ENCODE measurements around the gene MN1. TPM values are rescaled to one million over a fixed set of nuclear protein-coding genes. Genes with fewer than 3 reads are reported as not detected.

Gene MN1
- total RNA-seq: 1 to 10 TPM in 2 of 3 donors, under 1 TPM in 1; 0.49 to 7.6 (median 1.8) TPM
- long read RNA-seq, donor 1, full-length matches to known transcripts: 2 of 8 reads
- long read RNA-seq, donor 1, partial matches to known transcripts: 5 of 8 reads
- long read RNA-seq, donor 1, other reads (novel, unspliced or antisense): 1 of 8 reads
- long read RNA-seq, donor 2, partial matches to known transcripts: 0 of 1 reads
- long read RNA-seq, donor 2, other reads (novel, unspliced or antisense): 1 of 1 reads

- intact Hi-C loops (cut with DNase I, micrococcal nuclease): loop anchor here (5.0 to 10.0 kb wide), 2 partner anchors 404 to 1047 kb away; no protein-coding TSS in a partner anchor
- Histone ChIP-seq H3K9me3 (no peaks in the 10 kb centered on the region), H3K36me3 (ENCODE audit: low read depth) (no peaks in the 10 kb centered on the region), H3K4me3 (peak within 1 kb of the TSS; percentile 13), H3K4me1 (ENCODE audit: low read depth) (peaks cover 10% of the 10 kb centered on the region)
- DNase-seq: peak in 2 of 3 donors; percentile 53 to 57
- ATAC-seq: peak; percentile 50
- TF ChIP-seq CTCF (IDR thresholded peaks at IDR 0.05): no peak
These were observed at the start of gene MN1 for GRCh38 chr22:27801616-27802345. TSS of gene MN1 (minus strand) at chr22:27801756. CDS start at chr22:27800543, 1,213 bp downstream.

GRCh38 chr22:27850000-27850521 lies 48.5 kb upstream of the MN1 start:
- DNase-seq: no peak
- H3K9me3 ChIP-seq: no peaks in the 10 kb centered on the region
- intact Hi-C loops (cut with DNase I, micrococcal nuclease): no loop called here
- H3K4me3 ChIP-seq: no peak overlapping the region
- H3K36me3 ChIP-seq (ENCODE audit: low read depth): no peaks in the 10 kb centered on the region
- ATAC-seq: no peak
- no peak for TF ChIP-seq CTCF (IDR thresholded peaks at IDR 0.05)
- H3K4me1 ChIP-seq (ENCODE audit: low read depth): no peaks in the 10 kb centered on the region

- TF ChIP-seq CTCF (IDR thresholded peaks at IDR 0.05): no peak
- H3K4me1 ChIP-seq (ENCODE audit: low read depth): no peaks in the 10 kb centered on the region
- DNase-seq (no peak), ATAC-seq (no peak)
- intact Hi-C loops (cut with DNase I, micrococcal nuclease): no loop called here
- H3K9me3 ChIP-seq: no peaks in the 10 kb centered on the region
- H3K36me3 ChIP-seq (ENCODE audit: low read depth): no peaks in the 10 kb centered on the region
- no peak overlapping the region for H3K4me3 ChIP-seq
These were observed 46.4 kb upstream of the MN1 start for GRCh38 chr22:27848005-27848404.

- Histone ChIP-seq H3K36me3 (ENCODE audit: low read depth) (no peaks in the 10 kb centered on the region), H3K9me3 (no peaks in the 10 kb centered on the region), H3K4me3 (no peak overlapping the region), H3K4me1 (ENCODE audit: low read depth) (no peaks in the 10 kb centered on the region)
- intact Hi-C loops (cut with DNase I, micrococcal nuclease): no loop called here
- DNase-seq (no peak), ATAC-seq (no peak)
- TF ChIP-seq CTCF (IDR thresholded peaks at IDR 0.05): no peak
These were observed 45.4 kb upstream of the MN1 start for GRCh38 chr22:27846910-27847309.

- TF ChIP-seq CTCF (IDR thresholded peaks at IDR 0.05): no peak
- DNase-seq (no peak), ATAC-seq (no peak)
- intact Hi-C loops (cut with DNase I, micrococcal nuclease): no loop called here
- H3K9me3 ChIP-seq: no peaks in the 10 kb centered on the region
- H3K36me3 ChIP-seq (ENCODE audit: low read depth): no peaks in the 10 kb centered on the region
- no peak overlapping the region for H3K4me3 ChIP-seq
- no peaks in the 10 kb centered on the region for H3K4me1 ChIP-seq (ENCODE audit: low read depth)
These were observed 44.7 kb upstream of the MN1 start for GRCh38 chr22:27846248-27846757.

All from mucosa of descending colon (tissue), 3 donors.